ENCODE data around the gene MARK2.

Gene MARK2

DNA sequence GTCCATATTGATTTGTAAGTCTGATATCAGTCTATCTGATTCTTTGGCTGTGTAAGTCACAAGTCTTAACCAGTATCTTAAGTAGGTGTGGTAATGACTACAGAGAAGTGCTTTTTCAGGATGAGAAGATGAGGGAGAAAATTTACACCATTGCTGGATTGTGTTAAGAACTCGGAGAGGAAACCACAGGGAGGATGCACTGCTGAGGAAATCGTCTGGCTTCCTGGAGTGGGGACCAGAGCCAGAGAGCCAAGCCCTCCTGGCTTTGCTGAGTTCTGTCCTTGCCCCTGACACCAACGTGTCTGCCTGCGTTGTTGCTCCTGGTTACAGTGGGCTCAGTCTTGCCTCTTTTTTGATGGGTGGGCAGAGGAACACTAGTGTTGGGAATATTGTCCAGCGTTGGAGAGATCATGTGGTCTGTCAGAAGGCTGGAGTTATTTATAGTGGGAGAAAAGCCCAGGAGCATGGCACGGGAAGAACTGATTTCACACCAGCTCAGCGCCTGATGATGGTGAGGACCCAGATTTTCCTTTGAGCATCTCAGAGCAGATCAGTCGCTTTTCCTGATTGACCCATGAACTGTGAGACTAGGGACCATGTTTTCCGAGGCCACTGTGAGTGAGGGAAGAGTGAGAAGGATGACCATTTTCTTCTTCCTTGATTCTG lies 29.6 kb downstream of the MARK2 start:
- Histone ChIP-seq H3K36me3 (ENCODE audit: insufficient read depth, low read length) (peaks cover 3% of the 10 kb centered on the region; the same call in 1 of the 2 replicates), H3K9me3 (ENCODE audit: insufficient read depth, low read depth, low read length) (no peaks in the 10 kb centered on the region), H3K4me2 (ENCODE audit: low read depth, low read length, poor library complexity, severe bottlenecking) (peak overlapping the region; percentile 65), H4K20me1 (ENCODE audit: insufficient read depth, low read length, poor library complexity, severe bottlenecking) (peaks cover 54% of the 10 kb centered on the region), H3K79me2 (ENCODE audit: insufficient read depth, low read length) (peaks cover 83% of the 10 kb centered on the region), H3F3A (ENCODE audit: low read depth) (peaks cover 8% of the 10 kb centered on the region), H3K9me2 (replicated peaks; ENCODE audit: low read depth, low read length) (no peaks in the 10 kb centered on the region), H3K4me1 (ENCODE audit: insufficient read depth, low read length, poor library complexity, severe bottlenecking) (peaks cover 69% of the 10 kb centered on the region), H3K27me3 (ENCODE audit: insufficient read depth, low read length, poor library complexity, severe bottlenecking) (no peaks in the 10 kb centered on the region), H3K4me3 (ENCODE audit: low read length, poor library complexity, severe bottlenecking) (no peak overlapping the region), H3K9ac (ENCODE audit: low read depth, low read length, poor library complexity, severe bottlenecking) (no peak overlapping the region), H2AFZ (ENCODE audit: low read length) (no peak overlapping the region)
- no peak for TF ChIP-seq EZH2phosphoT487 (IDR thresholded peaks at IDR 0.05; ENCODE audit: borderline replicate concordance)
- TF ChIP-seq, protein P1, sequence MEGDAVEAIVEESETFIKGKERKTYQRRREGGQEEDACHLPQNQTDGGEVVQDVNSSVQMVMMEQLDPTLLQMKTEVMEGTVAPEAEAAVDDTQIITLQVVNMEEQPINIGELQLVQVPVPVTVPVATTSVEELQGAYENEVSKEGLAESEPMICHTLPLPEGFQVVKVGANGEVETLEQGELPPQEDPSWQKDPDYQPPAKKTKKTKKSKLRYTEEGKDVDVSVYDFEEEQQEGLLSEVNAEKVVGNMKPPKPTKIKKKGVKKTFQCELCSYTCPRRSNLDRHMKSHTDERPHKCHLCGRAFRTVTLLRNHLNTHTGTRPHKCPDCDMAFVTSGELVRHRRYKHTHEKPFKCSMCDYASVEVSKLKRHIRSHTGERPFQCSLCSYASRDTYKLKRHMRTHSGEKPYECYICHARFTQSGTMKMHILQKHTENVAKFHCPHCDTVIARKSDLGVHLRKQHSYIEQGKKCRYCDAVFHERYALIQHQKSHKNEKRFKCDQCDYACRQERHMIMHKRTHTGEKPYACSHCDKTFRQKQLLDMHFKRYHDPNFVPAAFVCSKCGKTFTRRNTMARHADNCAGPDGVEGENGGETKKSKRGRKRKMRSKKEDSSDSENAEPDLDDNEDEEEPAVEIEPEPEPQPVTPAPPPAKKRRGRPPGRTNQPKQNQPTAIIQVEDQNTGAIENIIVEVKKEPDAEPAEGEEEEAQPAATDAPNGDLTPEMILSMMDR (conservative IDR thresholded peaks at IDR 0.05; ENCODE audit: low read length) = no peak

DNA sequence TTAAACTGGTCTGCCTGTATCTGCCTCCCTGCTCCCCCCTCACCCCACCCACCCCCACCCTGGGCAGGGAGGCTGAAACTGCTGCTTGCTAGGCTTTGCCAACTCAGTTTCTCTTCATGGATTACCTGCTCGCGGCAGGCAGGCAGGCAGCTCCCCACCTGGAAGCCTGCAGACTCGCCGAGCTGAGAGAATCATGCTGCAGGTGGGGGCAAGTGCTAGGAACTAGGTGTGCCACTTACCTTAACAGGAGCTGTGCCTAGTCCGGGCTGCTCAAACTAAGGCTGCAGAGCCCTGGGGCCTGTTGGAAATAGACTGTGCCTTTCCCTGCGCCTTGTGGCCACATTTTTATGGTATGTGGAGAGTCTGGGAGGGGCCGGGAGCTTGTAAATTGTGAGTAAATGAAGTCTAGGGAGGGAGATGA lies 30.3 kb downstream of the MARK2 start:
- peaks cover 69% of the 10 kb centered on the region for H3K4me1 ChIP-seq (ENCODE audit: insufficient read depth, low read length, poor library complexity, severe bottlenecking)
- peak overlapping the region; percentile 65 for H3K4me2 ChIP-seq (ENCODE audit: low read depth, low read length, poor library complexity, severe bottlenecking)
- H2AFZ ChIP-seq (ENCODE audit: low read length) = no peak overlapping the region
- no peaks in the 10 kb centered on the region for H3K27me3 ChIP-seq (ENCODE audit: insufficient read depth, low read length, poor library complexity, severe bottlenecking)
- H3K79me2 ChIP-seq (ENCODE audit: insufficient read depth, low read length) = peaks cover 89% of the 10 kb centered on the region
- H4K20me1 ChIP-seq (ENCODE audit: insufficient read depth, low read length, poor library complexity, severe bottlenecking) = peaks cover 54% of the 10 kb centered on the region
- H3K9ac ChIP-seq (ENCODE audit: low read depth, low read length, poor library complexity, severe bottlenecking) = peak overlapping the region; percentile 48
- H3K9me2 ChIP-seq (replicated peaks; ENCODE audit: low read depth, low read length) = no peaks in the 10 kb centered on the region
- H3K9me3 ChIP-seq (ENCODE audit: insufficient read depth, low read depth, low read length) = no peaks in the 10 kb centered on the region
- H3F3A ChIP-seq (ENCODE audit: low read depth) = peaks cover 8% of the 10 kb centered on the region
- H3K4me3 ChIP-seq (ENCODE audit: low read length, poor library complexity, severe bottlenecking) = peak overlapping the region; percentile 42
- peaks cover 3% of the 10 kb centered on the region; the same call in 1 of the 2 replicates for H3K36me3 ChIP-seq (ENCODE audit: insufficient read depth, low read length)
- TF ChIP-seq EZH2phosphoT487 (IDR thresholded peaks at IDR 0.05; ENCODE audit: borderline replicate concordance) = no peak
- TF ChIP-seq, protein P1 (conservative IDR thresholded peaks at IDR 0.05; ENCODE audit: low read length) = no peak

DNA sequence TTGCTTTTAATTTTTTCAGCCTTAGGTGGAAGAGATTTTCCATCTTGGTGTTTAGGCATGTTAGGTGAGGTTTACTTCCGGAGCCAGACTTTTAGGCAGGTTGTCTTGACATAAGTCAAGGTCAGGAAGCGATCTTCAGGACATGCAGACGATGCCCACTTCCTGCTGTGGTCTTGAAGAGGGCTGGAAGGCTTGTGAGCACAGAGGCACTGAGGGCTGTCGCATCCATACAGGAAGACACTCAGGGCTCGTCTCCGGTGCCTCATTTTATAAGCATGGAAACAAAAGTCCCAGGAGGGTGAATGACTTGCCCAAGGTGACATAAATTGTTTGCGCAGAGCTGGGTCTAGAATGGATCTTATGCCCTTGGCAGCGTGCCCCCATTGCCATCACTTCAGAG lies 30.8 kb downstream of the MARK2 start:
- no peaks in the 10 kb centered on the region for H3K9me2 ChIP-seq (replicated peaks; ENCODE audit: low read depth, low read length)
- H3K4me2 ChIP-seq (ENCODE audit: low read depth, low read length, poor library complexity, severe bottlenecking) = peak overlapping the region; percentile 65
- H3F3A ChIP-seq (ENCODE audit: low read depth) = peaks cover 8% of the 10 kb centered on the region
- peaks cover 6% of the 10 kb centered on the region; the same call in 1 of the 2 replicates for H3K36me3 ChIP-seq (ENCODE audit: insufficient read depth, low read length)
- H3K9me3 ChIP-seq (ENCODE audit: insufficient read depth, low read depth, low read length) = no peaks in the 10 kb centered on the region
- H3K79me2 ChIP-seq (ENCODE audit: insufficient read depth, low read length) = peaks cover 89% of the 10 kb centered on the region
- H2AFZ ChIP-seq (ENCODE audit: low read length) = no peak overlapping the region
- peaks cover 54% of the 10 kb centered on the region for H4K20me1 ChIP-seq (ENCODE audit: insufficient read depth, low read length, poor library complexity, severe bottlenecking)
- H3K4me1 ChIP-seq (ENCODE audit: insufficient read depth, low read length, poor library complexity, severe bottlenecking) = peaks cover 69% of the 10 kb centered on the region
- no peaks in the 10 kb centered on the region for H3K27me3 ChIP-seq (ENCODE audit: insufficient read depth, low read length, poor library complexity, severe bottlenecking)
- H3K9ac ChIP-seq (ENCODE audit: low read depth, low read length, poor library complexity, severe bottlenecking) = peak overlapping the region; percentile 48
- TF ChIP-seq, protein P1 (conservative IDR thresholded peaks at IDR 0.05; ENCODE audit: low read length) = no peak
- no peak for TF ChIP-seq EZH2phosphoT487 (IDR thresholded peaks at IDR 0.05; ENCODE audit: borderline replicate concordance)
- H3K4me3 ChIP-seq (ENCODE audit: low read length, poor library complexity, severe bottlenecking) = peak overlapping the region; percentile 42
